ENCODE measurements around the gene MGMT.

The MGMT gene

DNA sequence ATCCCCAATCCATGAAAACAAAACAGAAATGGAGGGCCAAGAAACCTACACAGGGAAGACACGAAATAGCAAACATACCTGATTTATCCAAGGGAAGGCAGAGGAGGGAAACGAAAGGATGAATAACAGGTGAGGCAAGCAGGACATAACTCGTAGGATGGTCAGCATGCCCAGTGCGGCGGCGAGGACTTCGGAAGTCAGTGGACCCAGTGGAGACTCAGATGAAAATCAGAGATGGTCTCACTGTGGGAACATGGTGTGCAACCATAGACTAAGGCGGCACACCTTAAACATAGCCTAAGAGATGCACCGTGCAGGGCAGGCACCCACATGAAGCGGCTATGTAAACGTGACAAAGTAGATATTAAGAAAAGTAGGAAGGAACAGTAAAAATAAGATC, 157.5 kb downstream of the MGMT start:
- no peak for DNase-seq (ENCODE audit: low spot score)

DNA sequence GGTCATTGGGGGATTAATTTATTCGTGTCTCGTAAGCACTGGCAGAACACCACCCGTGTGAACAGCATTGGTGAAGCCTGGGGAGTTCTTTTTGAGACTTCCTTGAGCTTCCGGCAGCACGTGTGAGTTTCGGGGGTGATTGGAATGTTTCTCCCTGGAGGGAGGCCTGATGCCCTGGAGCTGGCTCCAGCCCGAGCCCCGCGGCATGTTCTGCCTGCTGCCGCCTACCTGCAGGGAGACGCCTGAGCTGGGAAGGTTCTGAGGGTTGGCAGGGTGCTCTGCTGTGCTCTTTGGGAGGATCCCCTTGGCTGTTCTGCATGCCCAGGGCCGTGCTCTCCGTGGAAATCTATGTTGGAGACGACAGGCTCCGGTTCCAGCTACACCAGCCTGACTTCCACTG, 159.3 kb downstream of the MGMT start:
- DNase-seq (ENCODE audit: low spot score): no peak

GRCh38 chr10:129626796-129627435, 159.9 kb downstream of the MGMT start:
- DNase-seq (ENCODE audit: low spot score): no peak

DNA sequence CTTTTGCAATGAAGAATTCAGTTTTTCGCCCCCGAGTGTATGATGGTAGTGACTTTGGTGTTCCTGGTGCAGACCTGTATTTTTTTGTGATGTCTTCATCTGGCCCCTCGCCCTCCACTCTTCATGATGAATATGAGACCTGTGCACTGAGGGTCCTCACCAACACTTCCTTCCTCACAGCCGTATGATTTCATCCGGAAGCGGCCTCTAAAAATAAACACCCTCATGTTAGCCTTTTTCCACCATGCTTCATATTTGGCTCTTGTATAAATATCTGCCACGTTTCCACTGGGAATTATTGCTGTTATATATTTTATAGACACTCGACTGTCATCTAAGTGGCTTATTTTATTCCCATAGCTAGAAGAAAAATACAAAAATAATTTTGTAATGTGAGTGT, 160.4 kb downstream of the MGMT start:
- DNase-seq (ENCODE audit: low spot score): no peak

GRCh38 chr10:129628823-129629222, 161.8 kb downstream of the MGMT start:
- no peak for DNase-seq (ENCODE audit: low spot score)

DNA sequence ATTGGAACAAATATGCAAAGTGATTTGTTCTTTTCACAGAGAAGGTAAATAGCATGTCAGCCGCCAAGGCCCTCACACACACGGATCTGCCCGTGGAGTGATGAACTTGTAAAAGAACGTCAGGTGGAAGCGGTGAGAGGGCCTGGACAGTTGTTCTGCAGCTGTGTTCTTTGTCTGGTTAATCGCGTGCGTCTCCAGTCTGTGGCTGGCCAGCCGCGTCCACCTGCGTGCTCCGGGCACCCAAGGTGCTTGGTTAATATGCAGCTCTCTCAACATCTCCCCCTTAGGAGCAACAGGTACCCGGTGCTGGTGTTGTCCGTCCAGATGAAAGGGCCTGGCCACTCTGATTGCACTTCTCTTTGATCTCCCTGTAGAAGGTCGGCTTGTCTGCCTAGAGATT, 162.9 kb downstream of the MGMT start:
- DNase-seq (ENCODE audit: low spot score): no peak

DNA sequence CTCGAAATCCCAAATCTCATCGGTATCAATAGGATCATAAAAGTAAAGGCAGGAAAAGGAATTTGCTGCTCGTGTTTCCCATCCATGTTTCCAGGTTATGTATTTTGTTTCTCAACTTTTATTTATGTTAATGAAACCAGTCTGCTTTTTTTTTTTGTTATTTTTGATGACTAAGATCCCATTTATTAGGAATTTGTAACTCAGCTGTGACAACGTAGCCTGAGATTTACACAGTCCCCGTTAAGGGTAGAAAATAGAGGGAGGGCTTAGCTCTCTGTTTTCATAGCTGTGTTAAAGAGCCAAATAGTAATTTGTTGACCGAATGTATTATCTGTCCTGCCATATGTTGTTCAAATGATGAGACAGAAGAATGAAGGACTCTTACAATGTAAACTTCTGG, 164.0 kb downstream of the MGMT start:
- DNase-seq (ENCODE audit: low spot score): no peak

DNA sequence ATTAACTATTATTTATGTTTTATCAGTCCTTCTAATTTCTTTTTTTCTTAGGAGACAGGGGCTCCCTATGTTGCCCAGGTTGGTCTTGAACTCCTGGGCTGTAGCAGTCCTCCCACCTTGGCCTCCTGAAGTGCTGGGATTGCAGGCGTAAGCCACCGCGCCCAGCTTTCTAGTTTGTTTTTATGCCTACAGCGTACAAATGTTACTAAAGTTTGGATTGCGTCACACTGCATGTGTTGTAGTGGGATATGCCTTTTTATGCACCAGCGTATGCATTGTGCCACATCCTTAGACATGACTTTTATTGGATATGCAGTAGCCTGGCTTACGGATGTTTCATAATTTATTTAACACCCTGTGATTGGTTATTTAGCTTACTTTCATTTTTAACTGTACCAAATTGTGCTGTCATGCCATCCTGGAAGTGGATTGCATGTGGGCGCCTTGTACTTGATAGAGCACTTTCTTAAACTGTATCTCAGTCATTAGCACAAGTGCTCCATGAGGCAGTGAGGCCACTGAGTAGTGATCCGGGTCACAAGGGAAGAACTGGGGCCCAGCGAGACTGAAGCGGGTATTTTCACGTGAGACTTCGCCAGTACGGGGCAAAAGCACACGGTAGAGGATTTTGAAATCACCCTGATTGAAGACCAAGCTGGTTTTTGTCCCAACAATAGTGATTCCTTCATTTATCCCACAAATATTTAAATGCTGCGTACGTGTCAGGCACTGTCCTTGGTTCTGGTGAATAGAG, 165.0 kb downstream of the MGMT start:
- DNase-seq (ENCODE audit: low spot score): no peak

DNA sequence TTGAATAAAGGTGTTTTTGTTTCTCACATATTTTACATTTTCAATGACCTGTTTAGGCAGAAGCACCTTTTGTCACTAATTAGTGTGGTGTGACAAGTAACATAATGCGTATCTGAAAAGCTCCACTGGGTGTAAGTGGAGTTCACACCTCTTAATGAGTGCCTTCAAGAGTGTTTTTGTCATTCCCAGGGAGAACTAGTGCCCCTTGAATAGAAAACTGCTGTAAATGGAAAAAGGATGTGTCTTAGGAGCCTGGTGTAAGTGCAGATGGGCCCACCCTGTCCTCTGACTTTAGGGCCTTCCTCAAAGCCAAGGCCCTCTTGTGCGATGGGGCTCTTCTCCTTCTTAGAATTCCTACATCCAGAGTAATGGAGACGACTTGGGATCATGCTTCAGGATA, 170.0 kb downstream of the MGMT start:
- DNase-seq (ENCODE audit: low spot score): no peak

GRCh38 chr10:129637846-129638245, 170.8 kb downstream of the MGMT start:
- no peak for DNase-seq (ENCODE audit: low spot score)

- DNase-seq (ENCODE audit: low spot score): no peak
These were observed 174.3 kb downstream of the MGMT start for GRCh38 chr10:129641351-129641750.

- DNase-seq (ENCODE audit: low spot score): no peak
These were observed 174.9 kb downstream of the MGMT start for GRCh38 chr10:129641982-129642381.

DNA sequence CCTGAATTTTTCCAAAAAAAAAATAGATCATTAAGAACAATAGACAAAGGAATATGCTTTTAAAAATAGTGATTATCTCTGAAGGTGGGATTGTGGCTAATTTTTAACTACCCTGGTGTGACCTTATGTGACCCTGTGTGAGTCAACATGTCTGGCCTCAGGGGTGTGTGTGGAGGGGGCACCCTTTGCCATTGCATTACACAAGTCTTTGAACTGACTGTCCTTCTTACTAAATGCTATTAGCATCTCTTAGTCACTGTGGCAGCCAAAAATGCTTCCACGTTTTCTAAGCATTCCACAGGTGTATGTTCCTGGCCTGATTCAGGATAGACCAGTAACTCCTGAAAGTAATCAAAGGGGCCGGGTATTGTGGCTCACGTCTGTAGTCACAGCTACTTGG, 175.4 kb downstream of the MGMT start:
- DNase-seq (ENCODE audit: low spot score): peak; percentile 26

DNA sequence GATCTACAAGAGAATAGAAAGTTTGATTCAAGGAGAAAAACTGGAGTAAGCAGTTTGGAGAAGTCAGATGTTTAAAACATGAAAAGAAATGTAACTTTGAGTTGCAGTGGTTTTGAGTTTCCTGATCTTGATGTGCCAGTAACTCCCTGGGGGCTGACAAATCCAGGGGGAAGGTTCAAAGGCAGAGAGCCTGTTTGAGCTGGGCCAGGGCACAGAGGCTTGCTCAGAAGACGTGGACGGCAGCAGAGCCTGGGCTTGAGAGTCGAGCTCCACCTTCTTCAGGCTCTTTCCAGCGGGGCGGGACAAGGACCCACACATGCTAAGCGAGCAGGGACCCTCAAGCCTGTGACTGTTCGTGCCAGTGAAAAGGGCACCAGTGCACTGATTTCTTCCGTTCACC, 176.2 kb downstream of the MGMT start:
- no peak for DNase-seq (ENCODE audit: low spot score)

- DNase-seq (ENCODE audit: low spot score): no peak
These were observed 178.4 kb downstream of the MGMT start for GRCh38 chr10:129645487-129645886.

- DNase-seq (ENCODE audit: low spot score): no peak
These were observed 179.9 kb downstream of the MGMT start for GRCh38 chr10:129646973-129647372.

- DNase-seq (ENCODE audit: low spot score): no peak
These were observed 180.5 kb downstream of the MGMT start for GRCh38 chr10:129647590-129647989.

- no peak for DNase-seq (ENCODE audit: low spot score)
These were observed 181.8 kb downstream of the MGMT start for GRCh38 chr10:129648856-129649255.

DNA sequence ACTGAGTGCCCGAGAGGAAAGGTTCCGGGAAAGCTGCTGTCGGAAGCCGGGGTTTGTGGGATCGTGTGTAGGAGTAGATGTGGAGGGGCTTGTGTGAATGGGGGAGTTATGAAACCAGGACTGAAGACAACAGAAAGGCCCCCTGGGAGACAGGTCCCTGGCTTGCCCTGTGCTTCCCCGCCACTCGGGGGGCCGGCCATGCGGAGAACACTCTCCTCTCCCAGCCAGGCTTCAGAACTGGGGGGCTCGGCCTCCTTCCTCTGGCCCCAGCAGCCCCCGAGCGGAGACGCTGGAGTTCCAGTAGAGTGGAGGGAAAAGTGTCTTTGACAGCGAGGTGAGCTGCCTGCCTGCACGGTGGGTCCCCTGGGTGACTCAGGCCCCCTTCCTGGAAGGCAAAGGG, 185.0 kb downstream of the MGMT start:
- no peak for DNase-seq (ENCODE audit: low spot score)

GRCh38 chr10:129652521-129653201, 185.6 kb downstream of the MGMT start:
- DNase-seq (ENCODE audit: low spot score): no peak

GRCh38 chr10:129653428-129653827, 186.4 kb downstream of the MGMT start:
- DNase-seq (ENCODE audit: low spot score): no peak

DNA sequence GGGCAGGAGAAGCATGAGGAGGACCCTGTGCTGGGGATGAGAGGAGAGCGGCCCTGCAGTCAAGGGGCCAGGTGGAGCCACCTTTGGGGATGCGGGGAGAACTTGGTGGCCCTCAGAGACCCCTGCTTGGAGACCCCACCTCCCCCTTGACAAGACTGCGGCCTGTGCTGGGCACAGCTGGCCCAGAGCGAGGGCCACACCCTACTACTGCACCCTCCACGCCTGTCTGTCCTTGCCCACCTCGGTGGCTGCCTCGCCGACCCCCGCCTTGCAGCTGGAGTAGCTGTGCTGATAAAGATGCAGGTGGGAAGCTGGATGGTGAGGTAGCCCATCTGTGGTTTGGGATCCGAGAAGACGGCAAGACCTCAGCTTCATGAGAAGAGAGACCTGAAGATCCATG, 186.8 kb downstream of the MGMT start:
- DNase-seq (ENCODE audit: low spot score): no peak

DNA sequence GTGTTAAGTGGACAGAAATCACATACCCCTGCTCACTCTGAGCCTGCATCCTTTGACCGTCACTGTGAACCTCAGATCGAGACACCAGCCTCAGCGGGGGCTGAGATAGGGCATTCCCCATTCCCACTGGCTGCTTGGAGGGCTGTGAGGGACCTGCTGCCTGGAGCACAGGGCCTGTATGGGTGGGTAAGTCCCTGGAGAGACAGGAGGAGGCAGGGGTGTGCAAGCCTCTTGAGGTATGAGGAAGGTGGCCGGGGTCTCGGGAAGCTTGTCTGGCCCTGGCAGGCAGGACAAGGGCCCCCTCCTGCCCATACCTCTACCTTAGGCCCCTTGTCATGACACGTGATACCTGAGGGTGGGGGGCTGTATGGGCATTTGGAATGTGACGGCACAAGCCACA, 187.4 kb downstream of the MGMT start:
- DNase-seq (ENCODE audit: low spot score): no peak

All from LoVo (cell line).